ENCODE results near the gene PANX2. TPM values are rescaled to one million over a fixed set of nuclear protein-coding genes. Genes with fewer than 3 reads are reported as not detected.

The PANX2 gene
- total RNA-seq, 1 donor from 2014 or later, result not detected

DNA sequence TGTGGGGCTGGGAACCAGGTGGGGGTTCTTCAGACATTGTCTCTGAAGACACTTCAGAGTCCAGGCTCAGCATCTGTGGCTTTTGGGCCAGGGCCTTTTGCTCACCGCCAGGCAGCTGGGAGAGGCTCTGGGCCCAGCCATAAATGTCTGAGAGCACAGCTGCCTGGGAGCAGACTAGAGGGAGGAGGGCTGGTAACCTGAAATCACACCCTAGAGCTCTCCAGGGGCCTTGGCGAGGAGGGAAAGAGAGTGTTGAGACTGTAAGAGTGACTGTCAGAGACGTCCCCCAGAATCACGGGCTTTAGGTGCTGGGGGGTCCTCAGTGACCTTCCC lies 19.3 kb downstream of the PANX2 start:
- Histone ChIP-seq H3K27me3 (ENCODE audit: control insufficient read depth in 3 of 3, insufficient read depth in 3 of 3, low read length in 3 of 3) (no peaks in the 10 kb centered on the region), H3K9me3 (ENCODE audit: control insufficient read depth in 3 of 3, low read length in 3 of 3) (no peaks in the 10 kb centered on the region), H3K27ac (ENCODE audit: low read depth, low read length) (peak overlapping the region; percentile 40), H3K36me3 (ENCODE audit: control insufficient read depth in 3 of 3, insufficient read depth in 3 of 3, low read length in 3 of 3) (peaks cover 8 to 16% (median 12%) of the 10 kb centered on the region in 3 donors), H3K9ac (ENCODE audit: low read depth in 1 of 3, low read length in 3 of 3) (peak overlapping the region in 2 of 3 donors; percentile 32 to 50), H3K4me3 (ENCODE audit: low read length in 3 of 3) (peak overlapping the region; percentile 14 to 54 (median 51)), H3K4me1 (ENCODE audit: control insufficient read depth in 3 of 3, insufficient read depth in 3 of 3, low read length in 3 of 3) (peaks cover 27 to 44% (median 33%) of the 10 kb centered on the region in 3 donors)

- Histone ChIP-seq H3K4me3 (ENCODE audit: low read length in 3 of 3) (peak overlapping the region; percentile 14 to 54 (median 51)), H3K27me3 (ENCODE audit: control insufficient read depth in 3 of 3, insufficient read depth in 3 of 3, low read length in 3 of 3) (no peaks in the 10 kb centered on the region), H3K4me1 (ENCODE audit: control insufficient read depth in 3 of 3, insufficient read depth in 3 of 3, low read length in 3 of 3) (peaks cover 25 to 40% (median 30%) of the 10 kb centered on the region in 3 donors), H3K9me3 (ENCODE audit: control insufficient read depth in 3 of 3, low read length in 3 of 3) (no peaks in the 10 kb centered on the region), H3K36me3 (ENCODE audit: control insufficient read depth in 3 of 3, insufficient read depth in 3 of 3, low read length in 3 of 3) (peaks cover 8 to 20% (median 15%) of the 10 kb centered on the region in 3 donors), H3K27ac (ENCODE audit: low read depth, low read length) (peak overlapping the region; percentile 40), H3K9ac (ENCODE audit: low read depth in 1 of 3, low read length in 3 of 3) (peak overlapping the region in 2 of 3 donors; percentile 32 to 50)
These were observed 19.8 kb downstream of the PANX2 start for GRCh38 chr22:50190182-50190940.

GRCh38 chr22:50190941-50191741 lies 20.6 kb downstream of the PANX2 start:
- Histone ChIP-seq H3K27me3 (ENCODE audit: control insufficient read depth in 3 of 3, insufficient read depth in 3 of 3, low read length in 3 of 3) (no peaks in the 10 kb centered on the region), H3K9ac (ENCODE audit: low read depth in 1 of 3, low read length in 3 of 3) (peak overlapping the region in 2 of 3 donors; percentile 32 to 50), H3K4me1 (ENCODE audit: control insufficient read depth in 3 of 3, insufficient read depth in 3 of 3, low read length in 3 of 3) (peaks cover 23 to 38% (median 29%) of the 10 kb centered on the region in 3 donors), H3K27ac (ENCODE audit: low read depth, low read length) (peak overlapping the region; percentile 40), H3K36me3 (ENCODE audit: control insufficient read depth in 3 of 3, insufficient read depth in 3 of 3, low read length in 3 of 3) (peaks cover 8 to 20% (median 15%) of the 10 kb centered on the region in 3 donors), H3K9me3 (ENCODE audit: control insufficient read depth in 3 of 3, low read length in 3 of 3) (no peaks in the 10 kb centered on the region), H3K4me3 (ENCODE audit: low read length in 3 of 3) (peak overlapping the region in 2 of 3 donors; percentile 51 to 54)

DNA sequence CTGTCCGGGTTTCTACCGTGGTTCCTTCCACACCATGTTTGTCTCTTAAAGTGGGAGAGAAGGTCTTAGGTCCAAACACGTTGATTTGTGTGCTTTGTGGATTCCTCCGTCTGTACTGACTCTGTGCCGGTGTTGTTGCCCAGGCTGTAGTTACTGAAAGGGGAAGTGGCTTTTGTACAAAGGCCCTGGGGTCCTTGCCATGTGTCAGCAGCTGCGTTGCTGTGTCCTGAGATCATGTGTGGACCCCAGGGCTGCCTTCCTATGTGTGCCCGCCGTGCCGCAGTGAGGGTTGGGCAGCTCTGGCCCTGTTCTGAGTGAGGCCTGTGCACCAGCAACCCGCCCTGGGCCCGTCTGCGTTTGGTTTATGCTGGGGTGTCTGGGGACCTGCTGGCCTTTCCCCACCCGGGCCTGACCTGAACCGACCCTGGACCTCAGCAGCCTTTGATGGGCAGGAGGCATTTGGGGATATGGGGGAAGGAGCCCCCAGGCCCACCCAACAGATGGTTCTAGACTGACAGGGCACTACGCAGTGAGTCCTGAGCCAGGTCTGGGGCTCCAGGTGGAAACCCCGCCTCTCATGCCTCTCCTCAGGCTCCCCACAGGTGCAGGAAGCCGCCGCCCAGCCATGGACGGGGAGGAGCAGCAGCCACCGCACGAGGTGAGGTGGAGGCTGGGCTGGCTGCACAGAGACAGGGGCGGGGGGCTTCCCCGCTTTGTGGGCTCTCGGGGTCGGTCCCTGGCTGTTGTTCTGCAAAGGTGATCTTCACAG lies 22.1 kb downstream of the PANX2 start:
- Histone ChIP-seq H3K4me1 (ENCODE audit: control insufficient read depth in 3 of 3, insufficient read depth in 3 of 3, low read length in 3 of 3) (peaks cover 18 to 30% (median 21%) of the 10 kb centered on the region in 3 donors), H3K27me3 (ENCODE audit: control insufficient read depth in 3 of 3, insufficient read depth in 3 of 3, low read length in 3 of 3) (no peaks in the 10 kb centered on the region), H3K36me3 (ENCODE audit: control insufficient read depth in 3 of 3, insufficient read depth in 3 of 3, low read length in 3 of 3) (peaks cover 13 to 23% (median 21%) of the 10 kb centered on the region in 3 donors), H3K27ac (ENCODE audit: low read depth, low read length) (no peak overlapping the region), H3K4me3 (ENCODE audit: low read length in 3 of 3) (no peak overlapping the region), H3K9me3 (ENCODE audit: control insufficient read depth in 3 of 3, low read length in 3 of 3) (no peaks in the 10 kb centered on the region), H3K9ac (ENCODE audit: low read depth in 1 of 3, low read length in 3 of 3) (no peak overlapping the region)

- Histone ChIP-seq H3K4me3 (ENCODE audit: low read length in 3 of 3) (no peak overlapping the region), H3K36me3 (ENCODE audit: control insufficient read depth in 3 of 3, insufficient read depth in 3 of 3, low read length in 3 of 3) (peaks cover 13 to 26% (median 21%) of the 10 kb centered on the region in 3 donors), H3K27ac (ENCODE audit: low read depth, low read length) (no peak overlapping the region), H3K9ac (ENCODE audit: low read depth in 1 of 3, low read length in 3 of 3) (no peak overlapping the region), H3K9me3 (ENCODE audit: control insufficient read depth in 3 of 3, low read length in 3 of 3) (no peaks in the 10 kb centered on the region), H3K4me1 (ENCODE audit: control insufficient read depth in 3 of 3, insufficient read depth in 3 of 3, low read length in 3 of 3) (peaks cover 18 to 29% (median 21%) of the 10 kb centered on the region in 3 donors), H3K27me3 (ENCODE audit: control insufficient read depth in 3 of 3, insufficient read depth in 3 of 3, low read length in 3 of 3) (no peaks in the 10 kb centered on the region)
These were observed 23.1 kb downstream of the PANX2 start for GRCh38 chr22:50193621-50194020.

DNA sequence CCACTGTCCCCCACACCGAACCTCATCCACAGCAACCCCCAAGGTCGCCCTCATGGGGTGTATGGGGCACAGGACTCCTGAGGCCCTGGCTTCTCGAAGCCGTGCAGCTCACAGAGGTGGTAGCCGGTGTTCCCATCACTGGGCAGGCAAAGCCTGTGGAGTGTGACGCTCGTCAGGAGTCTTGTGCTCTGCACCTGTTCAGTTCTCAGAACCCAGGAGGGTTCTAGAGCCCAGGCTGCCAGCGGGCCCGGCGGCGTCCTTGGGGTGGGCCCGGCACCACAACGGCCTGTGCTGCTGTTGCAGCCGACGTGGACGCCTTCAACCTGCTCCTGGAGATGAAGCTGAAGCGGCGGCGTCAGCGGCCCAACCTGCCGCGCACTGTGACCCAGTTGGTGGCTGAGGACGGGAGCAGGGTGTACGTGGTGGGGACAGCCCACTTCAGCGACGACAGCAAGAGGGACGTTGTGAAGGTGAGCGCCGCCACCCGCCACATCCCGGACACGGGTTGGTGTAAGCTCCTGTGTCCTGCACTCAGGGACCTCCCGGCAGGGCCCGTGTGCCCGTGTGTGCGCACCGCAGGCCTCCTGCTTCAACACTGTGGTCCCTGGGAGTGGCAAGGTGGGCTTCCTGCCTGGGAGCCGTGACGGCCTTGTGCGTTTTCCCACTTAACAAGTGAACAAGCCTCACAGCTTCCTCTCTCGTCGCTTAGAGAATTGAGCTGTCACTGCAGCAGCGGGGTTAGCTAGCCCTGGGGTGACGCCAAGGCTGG lies 23.7 kb downstream of the PANX2 start:
- Histone ChIP-seq H3K9me3 (ENCODE audit: control insufficient read depth in 3 of 3, low read length in 3 of 3) (no peaks in the 10 kb centered on the region), H3K27ac (ENCODE audit: low read depth, low read length) (no peak overlapping the region), H3K36me3 (ENCODE audit: control insufficient read depth in 3 of 3, insufficient read depth in 3 of 3, low read length in 3 of 3) (peaks cover 13 to 26% (median 21%) of the 10 kb centered on the region in 3 donors), H3K9ac (ENCODE audit: low read depth in 1 of 3, low read length in 3 of 3) (no peak overlapping the region), H3K4me1 (ENCODE audit: control insufficient read depth in 3 of 3, insufficient read depth in 3 of 3, low read length in 3 of 3) (peaks cover 16 to 24% (median 19%) of the 10 kb centered on the region in 3 donors), H3K27me3 (ENCODE audit: control insufficient read depth in 3 of 3, insufficient read depth in 3 of 3, low read length in 3 of 3) (no peaks in the 10 kb centered on the region), H3K4me3 (ENCODE audit: low read length in 3 of 3) (no peak overlapping the region)

GRCh38 chr22:50196256-50196655 lies 25.7 kb downstream of the PANX2 start:
- Histone ChIP-seq H3K27me3 (ENCODE audit: control insufficient read depth in 3 of 3, insufficient read depth in 3 of 3, low read length in 3 of 3) (no peaks in the 10 kb centered on the region), H3K9ac (ENCODE audit: low read depth in 1 of 3, low read length in 3 of 3) (no peak overlapping the region), H3K4me3 (ENCODE audit: low read length in 3 of 3) (no peak overlapping the region), H3K9me3 (ENCODE audit: control insufficient read depth in 3 of 3, low read length in 3 of 3) (no peaks in the 10 kb centered on the region), H3K36me3 (ENCODE audit: control insufficient read depth in 3 of 3, insufficient read depth in 3 of 3, low read length in 3 of 3) (peaks cover 13 to 26% (median 21%) of the 10 kb centered on the region in 3 donors), H3K27ac (ENCODE audit: low read depth, low read length) (no peak overlapping the region), H3K4me1 (ENCODE audit: control insufficient read depth in 3 of 3, insufficient read depth in 3 of 3, low read length in 3 of 3) (peaks cover 9 to 14% (median 9%) of the 10 kb centered on the region in 3 donors)

DNA sequence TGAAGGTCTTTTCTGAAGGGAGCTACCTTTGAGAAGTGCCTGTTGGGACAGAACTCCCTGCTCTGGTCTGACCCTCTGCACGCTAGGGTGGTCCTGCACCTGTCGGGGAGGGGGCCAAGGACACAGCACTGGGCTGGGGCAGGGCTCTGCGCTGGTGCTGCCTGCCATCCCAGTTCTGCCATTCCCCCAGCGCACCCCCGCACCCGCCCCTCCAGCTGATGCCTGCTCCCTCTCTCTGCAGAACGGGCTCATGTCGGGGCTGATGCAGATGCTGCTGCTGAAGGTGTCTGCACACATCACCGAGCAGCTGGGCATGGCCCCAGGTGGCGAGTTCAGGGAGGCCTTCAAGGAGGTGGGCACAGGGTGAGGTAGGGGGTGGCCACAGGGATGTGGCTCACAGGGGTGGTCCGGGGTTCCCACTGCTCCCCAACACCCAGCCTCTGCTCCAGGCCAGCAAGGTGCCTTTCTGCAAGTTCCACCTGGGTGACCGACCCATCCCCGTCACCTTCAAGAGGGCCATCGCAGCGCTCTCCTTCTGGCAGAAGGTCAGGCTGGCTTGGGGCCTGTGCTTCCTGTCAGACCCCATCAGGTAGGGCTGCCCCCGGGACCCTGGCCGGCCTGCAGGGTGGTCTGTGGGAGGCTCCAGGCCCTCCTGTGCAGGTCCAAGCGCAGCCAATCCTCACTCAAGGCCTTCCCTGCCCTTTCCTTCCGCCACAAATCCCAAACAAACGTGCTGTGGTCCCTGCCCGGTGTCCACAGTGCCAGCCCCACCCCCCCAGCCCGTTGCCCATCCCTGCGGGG lies 26.7 kb downstream of the PANX2 start:
- Histone ChIP-seq H3K36me3 (ENCODE audit: control insufficient read depth in 3 of 3, insufficient read depth in 3 of 3, low read length in 3 of 3) (peaks cover 13 to 26% (median 21%) of the 10 kb centered on the region in 3 donors), H3K27me3 (ENCODE audit: control insufficient read depth in 3 of 3, insufficient read depth in 3 of 3, low read length in 3 of 3) (no peaks in the 10 kb centered on the region), H3K9me3 (ENCODE audit: control insufficient read depth in 3 of 3, low read length in 3 of 3) (no peaks in the 10 kb centered on the region), H3K4me1 (ENCODE audit: control insufficient read depth in 3 of 3, insufficient read depth in 3 of 3, low read length in 3 of 3) (peaks cover 15 to 18% (median 16%) of the 10 kb centered on the region in 3 donors), H3K9ac (ENCODE audit: low read depth in 1 of 3, low read length in 3 of 3) (no peak overlapping the region), H3K4me3 (ENCODE audit: low read length in 3 of 3) (no peak overlapping the region), H3K27ac (ENCODE audit: low read depth, low read length) (no peak overlapping the region)

Data from skeletal muscle tissue (tissue), 4 donors.